HepG2 (cell line): Measurements from ENCODE around the gene TOP3B. TPM values are rescaled to one million over a fixed set of nuclear protein-coding genes. Genes with fewer than 3 reads are reported as not detected.

Experiments used
- ATAC-seq: fragments of 200-7000 bp; cut with Tn5 transposase; 3 replicates; pipeline ENCODE4 v1.9.1; 2020; ENCODE audit warnings: mild to moderate bottlenecking, moderate library complexity
- BruUV-seq: library from RNA; stranded (reverse); fragments of 400-500 nt; replicated peaks from 2 replicates; lab custom pipeline; 2021; lab: Mats Ljungman, UMichigan
- CTCF ChIA-PET: fragments of 300-600 bp; formaldehyde crosslinking; extraction: SDS; loops from one replicate; lab custom pipeline; 2021; ENCODE audit warnings: low total read pairs, inconsistent platforms, low intra/inter-chr PET ratio; lab: Yijun Ruan, JAX
- POLR2A ChIA-PET: fragments of 350-600 bp; sonication (Branson Sonifier 250); formaldehyde crosslinking; loops from one replicate; lab custom pipeline; 2020; ENCODE audit warnings: antibody characterized with exemption, inconsistent platforms; lab: Yijun Ruan, JAX
- DNase-seq: peaks from one replicate; pipeline ENCODE4 v3.0.0-alpha.2; 2015; ENCODE audit warnings: low spot score
- FAIRE-seq: peaks from 3 replicates; lab custom pipeline; 2011; peaks lifted over from hg19 to GRCh38; lab: Jason Lieb, UNC
- H2AFZ ChIP-seq: one replicate; pipeline ENCODE4 v1.6.1; 2011; ENCODE audit warnings: low read length, inconsistent platforms
- H3K27ac ChIP-seq: fragments of 300-600 bp; 3 replicates; pipeline ENCODE4 v1.8.0; 2011; ENCODE audit warnings: mixed run types, mild to moderate bottlenecking, mixed read lengths, low read length, inconsistent platforms; ENCODE audit not compliant: insufficient read depth; ENCODE audit errors: extremely low read length
- H3K27me3 ChIP-seq, 2 experiments: fragments of 200-600 bp in 1 of 2; 2 replicates in 1 of 2; 3 replicates in 1 of 2; pipeline versions ENCODE4 v1.6.0 to v1.8.0; 2011; ENCODE audit warnings: low read length in 2 of 2, mild to moderate bottlenecking in 2 of 2, moderate library complexity in 2 of 2, inconsistent platforms in 1 of 2; ENCODE audit not compliant: insufficient read depth in 2 of 2, control insufficient read depth in 1 of 2
- H3K36me3 ChIP-seq, 2 experiments: fragments of 200-600 bp in 1 of 2; replicated peaks in 1 of 2; 2 replicates in 1 of 2; 3 replicates in 1 of 2; pipeline versions ENCODE4 v1.5.1 to v1.8.0; 2011; ENCODE audit warnings: low read length in 2 of 2, inconsistent platforms in 1 of 2; ENCODE audit not compliant: insufficient read depth in 2 of 2, control insufficient read depth in 1 of 2
- H3K4me1 ChIP-seq: 2 replicates; pipeline ENCODE4 v1.5.1; 2012; ENCODE audit warnings: low read length, inconsistent platforms; ENCODE audit not compliant: insufficient read depth
- H3K4me2 ChIP-seq: 2 replicates; pipeline ENCODE4 v1.6.0; 2011; ENCODE audit warnings: low read depth, low read length, inconsistent platforms
- H3K4me3 ChIP-seq, 3 experiments: fragments of 200-600 bp in 1 of 3; sonication (generic), shearing (Covaris generic) in 1 of 3; replicated peaks in 1 of 3; 2 replicates each; pipeline ENCODE4 v1.5.1; 2011 to 2016; ENCODE audit warnings: low read length in 3 of 3, inconsistent platforms in 2 of 3, low read depth in 2 of 3, mild to moderate bottlenecking in 2 of 3, control low read depth in 1 of 3, mixed read lengths in 1 of 3; ENCODE audit not compliant: insufficient read depth in 1 of 3
- H3K79me2 ChIP-seq: one replicate; pipeline ENCODE4 v1.6.1; 2011; ENCODE audit warnings: low read length, inconsistent platforms; ENCODE audit not compliant: insufficient read depth
- H3K9ac ChIP-seq: 2 replicates; pipeline ENCODE4 v1.6.0; 2011; ENCODE audit warnings: mild to moderate bottlenecking, low read depth, low read length, inconsistent platforms; ENCODE audit not compliant: insufficient read depth
- H3K9me3 ChIP-seq: 2 replicates; pipeline ENCODE4 v1.5.1; 2012; ENCODE audit warnings: mild to moderate bottlenecking, low read length
- H4K20me1 ChIP-seq: 2 replicates; pipeline ENCODE4 v1.6.0; 2011; ENCODE audit warnings: inconsistent platforms, mild to moderate bottlenecking, low read length, moderate library complexity; ENCODE audit not compliant: insufficient read depth
- ASH2L ChIP-seq: fragments of 300-600, 200-600 bp; sonication (generic); IDR thresholded peaks from 2 replicates; pipeline ENCODE4 v1.7.0; 2017; ENCODE audit warnings: low read depth, mild to moderate bottlenecking, moderate library complexity, mixed read lengths, low read length; ENCODE audit not compliant: insufficient read length
- ATF1 ChIP-seq: IDR thresholded peaks from 2 replicates; pipeline ENCODE4 v1.6.1; 2016; ENCODE audit warnings: mild to moderate bottlenecking, control low read depth
- BHLHE40 ChIP-seq: IDR thresholded peaks from 2 replicates; pipeline ENCODE4 v1.6.1; 2011; ENCODE audit warnings: low read length, improper control_type of control experiment
- FOXA3 ChIP-seq: IDR thresholded peaks from 2 replicates; pipeline ENCODE4 v1.6.1; 2016; ENCODE audit warnings: missing genetic modification reagents, missing compliant biosample characterization
- KLF12 ChIP-seq: sonication (generic); formaldehyde crosslinking; IDR thresholded peaks from 2 replicates; pipeline ENCODE4 v1.4.0; 2020; ENCODE audit warnings: missing genetic modification reagents, borderline replicate concordance
- NFE2 ChIP-seq: sonication (generic); formaldehyde crosslinking; IDR thresholded peaks from 2 replicates; pipeline ENCODE4 v1.4.0; 2020; ENCODE audit warnings: missing genetic modification reagents
- NFKBIZ ChIP-seq: IDR thresholded peaks from 2 replicates; pipeline ENCODE4 v1.6.1; 2018; ENCODE audit warnings: missing genetic modification reagents, missing compliant biosample characterization
- NONO ChIP-seq, 2 experiments: fragments of 450-650 bp in 1 of 2; sonication (generic) in 1 of 2; formaldehyde crosslinking in 1 of 2; IDR thresholded peaks in 1 of 2; conservative IDR thresholded peaks in 1 of 2; 2 replicates each; pipeline versions ENCODE4 v1.6.1 to v1.8.0; 2017 to 2022; ENCODE audit warnings: mild to moderate bottlenecking in 1 of 2, missing genetic modification reagents in 1 of 2, moderate library complexity in 1 of 2
- NR2F6 ChIP-seq, 2 experiments: IDR thresholded peaks; 2 replicates each; pipeline ENCODE4 v1.6.1; 2016; ENCODE audit warnings: antibody characterized with exemption in 1 of 2, mild to moderate bottlenecking in 1 of 2
- ZC3H4 ChIP-seq: sonication (generic); formaldehyde crosslinking; IDR thresholded peaks from 2 replicates; pipeline ENCODE4 v1.4.0; 2020; ENCODE audit warnings: missing genetic modification reagents, borderline replicate concordance
- ZNF292 ChIP-seq: sonication (generic); formaldehyde crosslinking; IDR thresholded peaks from 2 replicates; pipeline ENCODE4 v1.8.1; 2022; ENCODE audit warnings: mild to moderate bottlenecking, low read depth, missing genetic modification reagents, borderline replicate concordance
- ZNF44 ChIP-seq: sonication (generic); formaldehyde crosslinking; IDR thresholded peaks from 2 replicates; pipeline ENCODE4 v1.5.1; 2020; ENCODE audit warnings: mild to moderate bottlenecking, missing genetic modification reagents
- ZNF747 ChIP-seq: sonication (generic); formaldehyde crosslinking; IDR thresholded peaks from 2 replicates; pipeline ENCODE4 v1.8.1; 2023; ENCODE audit warnings: missing genetic modification reagents, mild to moderate bottlenecking, borderline replicate concordance
- WGBS: methylation state at CpG from one replicate; pipeline ENCODE4 v1.1.6; 2017; ENCODE audit warnings: low lambda C conversion rate; 5-methylcytosine and 5-hydroxymethylcytosine counted together
- in situ Hi-C: cut with HindIII; loops from 2 replicates; pipeline ENCODE4 v1.10.0; 2017; ENCODE audit warnings: low pct_unique_long_range_greater_than_20kb; ENCODE audit not compliant: extremely low pct_ligation_motif_present
- intact Hi-C: fragments of 100-400 bp; cut with micrococcal nuclease; formaldehyde crosslinking; loops from one replicate; pipeline ENCODE4 v1.10.0; 2022; ENCODE audit not compliant: unreplicated experiment
- polyA plus RNA-seq, 8 experiments: library from polyadenylated mRNA; depleted of rRNA in 3 of 8; stranded (reverse) in 7 of 8; unstranded in 1 of 8; fragments of >200 nt; fragmentation: Illumina TruSeq in 4 of 8; extraction: Trizol in 4 of 8; gene quantifications; 2 replicates each; pipeline versions ENCODE4 v1.2.1 to v1.2.3, GENCODE V29; 2011 to 2016; ENCODE audit warnings: low read depth in 4 of 8, missing spikeins in 1 of 8, mixed read lengths in 1 of 8; ENCODE audit not compliant: insufficient read depth in 1 of 8
- total RNA-seq, 5 experiments: library from RNA; depleted of rRNA; stranded (reverse); fragments of >200 nt; fragmentation: Illumina TruSeq; extraction: Trizol; gene quantifications; 2 replicates each; pipeline ENCODE4 v1.2.3, GENCODE V29; 2016; ENCODE audit warnings: low read depth in 1 of 5
- TF ChIP-seq, protein P1 (sequence below): sonication (generic); formaldehyde crosslinking; IDR thresholded peaks from 2 replicates; pipeline ENCODE4 v1.5.1; 2020; ENCODE audit warnings: missing genetic modification reagents, mild to moderate bottlenecking, borderline replicate concordance
- TF ChIP-seq, protein P2 (sequence below), 2 experiments: fragments of 450-650 bp in 1 of 2; sonication (generic) in 1 of 2; formaldehyde crosslinking; IDR thresholded peaks; 2 replicates each; pipeline versions ENCODE4 v1.5.0 to v1.8.0; 2020 to 2022; ENCODE audit warnings: mild to moderate bottlenecking in 1 of 2, missing genetic modification reagents in 1 of 2
- TF ChIP-seq, protein P3 (sequence below): sonication (generic); formaldehyde crosslinking; IDR thresholded peaks from 2 replicates; pipeline ENCODE4 v1.5.0; 2020; ENCODE audit warnings: missing genetic modification reagents
- TF ChIP-seq, protein P4 (sequence below): sonication (generic); formaldehyde crosslinking; IDR thresholded peaks from 2 replicates; pipeline ENCODE4 v1.5.0; 2020; ENCODE audit warnings: missing genetic modification reagents, mild to moderate bottlenecking, borderline replicate concordance
- TF ChIP-seq, protein P5 (sequence below): sonication (generic); formaldehyde crosslinking; IDR thresholded peaks from 2 replicates; pipeline ENCODE4 v1.4.0; 2020; ENCODE audit warnings: missing genetic modification reagents

The TOP3B gene
- total and polyA plus RNA-seq, 2 of the 13 experiments (the other 11 are each of a cell fraction or from before 2014, with no cell fraction given) = 28.5 to 29.7 TPM

DNA sequence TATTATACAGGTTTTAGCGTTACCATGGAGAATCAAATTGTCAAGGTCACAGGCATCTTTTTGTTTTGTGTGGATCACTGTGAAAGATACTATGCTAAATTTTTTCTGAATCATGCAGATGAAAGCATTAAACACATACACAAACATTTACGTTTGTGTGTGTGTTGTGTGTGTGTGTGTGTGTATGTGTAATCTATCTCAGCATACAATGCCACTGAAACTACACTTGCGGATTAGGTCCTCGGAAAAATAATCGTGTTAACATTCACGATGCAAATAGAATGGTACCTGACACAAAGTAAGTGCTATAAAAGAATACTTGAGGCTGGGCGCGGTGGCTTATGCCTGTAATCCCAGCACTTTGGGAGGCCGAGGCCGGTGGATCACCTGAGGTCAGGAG lies 41.9 kb upstream of the TOP3B start (continued):
- no peak for TF ChIP-seq ASH2L

DNA sequence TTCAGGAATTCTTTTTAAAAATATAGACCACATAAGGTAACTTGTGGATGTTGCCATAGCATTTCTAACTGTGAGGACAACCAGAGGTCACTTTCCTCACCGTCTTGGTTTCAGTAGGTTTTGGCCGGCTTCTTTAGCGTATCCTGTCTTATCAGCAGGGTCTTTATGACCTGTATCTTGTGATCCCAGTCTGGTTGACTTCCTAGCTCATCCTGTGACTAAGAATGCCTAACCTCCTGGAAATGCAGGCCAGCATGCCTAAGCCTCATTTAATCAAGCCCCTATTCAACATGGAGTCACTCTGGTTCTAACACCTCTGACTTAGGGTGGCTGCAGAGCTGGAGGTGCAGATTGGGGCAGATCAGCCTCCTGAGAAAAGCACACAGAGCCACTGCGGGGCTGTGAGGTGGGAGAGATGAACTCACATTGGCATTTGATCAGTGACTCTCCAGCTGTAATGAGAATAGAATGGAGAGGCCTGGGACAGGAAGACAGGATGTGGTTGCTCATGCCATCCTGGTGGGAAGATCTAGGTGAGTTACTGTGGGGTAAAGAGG lies 41.1 kb upstream of the TOP3B start:
- Histone ChIP-seq H3K9me3 (no peaks in the 10 kb centered on the region), H3K36me3 (no peaks in the 10 kb centered on the region), H3K79me2 (no peaks in the 10 kb centered on the region), H3K4me3 (no peak overlapping the region), H3K4me2 (no peak overlapping the region), H3K27me3 (peaks cover 0 to 30% of the 10 kb centered on the region in 2 experiments; a peak in 4 of 5 replicates), H3K27ac (no peak overlapping the region), H4K20me1 (no peaks in the 10 kb centered on the region), H3K4me1 (no peaks in the 10 kb centered on the region), H3K9ac (no peak overlapping the region), H2AFZ (no peak overlapping the region)
- DNase-seq = no peak
- ChIA-PET POLR2A (no interaction called here), CTCF (no interaction called here)
- no TSS peak for BruUV-seq
- WGBS = 43% methylated on average over 4 of the region's 4 CpGs
- in situ Hi-C loops (no loop called here), intact Hi-C loops (no loop called here)
- no peak for FAIRE-seq
- ATAC-seq = no peak
- TF ChIP-seq BHLHE40 (no peak), NFKBIZ (CRISPR knock-in tag) (no peak), ZNF747 (CRISPR knock-in tag) (no peak), NR2F6 (IDR thresholded peaks at IDR 0.05) (no peak), NR2F6 (CRISPR knock-in tag; IDR thresholded peaks at IDR 0.05) (no peak), ZNF292 (CRISPR knock-in tag) (no peak), ATF1 (no peak), KLF12 (CRISPR knock-in tag) (no peak), ZNF44 (no peak), NONO (IDR thresholded peaks at IDR 0.05) (no peak), NONO (CRISPR knock-in tag; conservative IDR thresholded peaks at IDR 0.05) (no peak), NFE2 (CRISPR knock-in tag) (no peak), FOXA3 (CRISPR knock-in tag) (no peak), ZC3H4 (CRISPR knock-in tag) (no peak)
- TF ChIP-seq, protein P1, sequence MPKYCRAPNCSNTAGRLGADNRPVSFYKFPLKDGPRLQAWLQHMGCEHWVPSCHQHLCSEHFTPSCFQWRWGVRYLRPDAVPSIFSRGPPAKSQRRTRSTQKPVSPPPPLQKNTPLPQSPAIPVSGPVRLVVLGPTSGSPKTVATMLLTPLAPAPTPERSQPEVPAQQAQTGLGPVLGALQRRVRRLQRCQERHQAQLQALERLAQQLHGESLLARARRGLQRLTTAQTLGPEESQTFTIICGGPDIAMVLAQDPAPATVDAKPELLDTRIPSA = no peak
- TF ChIP-seq, protein P2, sequence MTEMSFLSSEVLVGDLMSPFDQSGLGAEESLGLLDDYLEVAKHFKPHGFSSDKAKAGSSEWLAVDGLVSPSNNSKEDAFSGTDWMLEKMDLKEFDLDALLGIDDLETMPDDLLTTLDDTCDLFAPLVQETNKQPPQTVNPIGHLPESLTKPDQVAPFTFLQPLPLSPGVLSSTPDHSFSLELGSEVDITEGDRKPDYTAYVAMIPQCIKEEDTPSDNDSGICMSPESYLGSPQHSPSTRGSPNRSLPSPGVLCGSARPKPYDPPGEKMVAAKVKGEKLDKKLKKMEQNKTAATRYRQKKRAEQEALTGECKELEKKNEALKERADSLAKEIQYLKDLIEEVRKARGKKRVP (CRISPR knock-in tag; IDR thresholded peaks at IDR 0.05) = no peak
- TF ChIP-seq, protein P3, sequence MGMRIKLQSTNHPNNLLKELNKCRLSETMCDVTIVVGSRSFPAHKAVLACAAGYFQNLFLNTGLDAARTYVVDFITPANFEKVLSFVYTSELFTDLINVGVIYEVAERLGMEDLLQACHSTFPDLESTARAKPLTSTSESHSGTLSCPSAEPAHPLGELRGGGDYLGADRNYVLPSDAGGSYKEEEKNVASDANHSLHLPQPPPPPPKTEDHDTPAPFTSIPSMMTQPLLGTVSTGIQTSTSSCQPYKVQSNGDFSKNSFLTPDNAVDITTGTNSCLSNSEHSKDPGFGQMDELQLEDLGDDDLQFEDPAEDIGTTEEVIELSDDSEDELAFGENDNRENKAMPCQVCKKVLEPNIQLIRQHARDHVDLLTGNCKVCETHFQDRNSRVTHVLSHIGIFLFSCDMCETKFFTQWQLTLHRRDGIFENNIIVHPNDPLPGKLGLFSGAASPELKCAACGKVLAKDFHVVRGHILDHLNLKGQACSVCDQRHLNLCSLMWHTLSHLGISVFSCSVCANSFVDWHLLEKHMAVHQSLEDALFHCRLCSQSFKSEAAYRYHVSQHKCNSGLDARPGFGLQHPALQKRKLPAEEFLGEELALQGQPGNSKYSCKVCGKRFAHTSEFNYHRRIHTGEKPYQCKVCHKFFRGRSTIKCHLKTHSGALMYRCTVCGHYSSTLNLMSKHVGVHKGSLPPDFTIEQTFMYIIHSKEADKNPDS (CRISPR knock-in tag) = no peak
- TF ChIP-seq, protein P4, sequence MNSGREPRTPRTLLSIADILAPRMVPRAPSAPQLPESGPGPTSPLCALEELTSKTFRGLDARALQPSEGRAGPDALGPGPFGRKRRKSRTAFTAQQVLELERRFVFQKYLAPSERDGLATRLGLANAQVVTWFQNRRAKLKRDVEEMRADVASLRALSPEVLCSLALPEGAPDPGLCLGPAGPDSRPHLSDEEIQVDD (CRISPR knock-in tag) = no peak
- TF ChIP-seq, protein P5, sequence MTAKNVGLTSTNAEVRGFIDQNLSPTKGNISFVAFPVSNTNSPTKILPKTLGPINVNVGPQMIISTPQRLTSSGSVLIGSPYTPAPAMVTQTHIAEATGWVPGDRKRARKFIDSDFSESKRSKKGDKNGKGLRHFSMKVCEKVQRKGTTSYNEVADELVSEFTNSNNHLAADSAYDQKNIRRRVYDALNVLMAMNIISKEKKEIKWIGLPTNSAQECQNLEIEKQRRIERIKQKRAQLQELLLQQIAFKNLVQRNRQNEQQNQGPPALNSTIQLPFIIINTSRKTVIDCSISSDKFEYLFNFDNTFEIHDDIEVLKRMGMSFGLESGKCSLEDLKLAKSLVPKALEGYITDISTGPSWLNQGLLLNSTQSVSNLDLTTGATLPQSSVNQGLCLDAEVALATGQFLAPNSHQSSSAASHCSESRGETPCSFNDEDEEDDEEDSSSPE (CRISPR knock-in tag) = no peak
